Central memory CD4-positive, alpha-beta T cell (primary cell): Measurements from ENCODE around the gene TNPO2.
A peak's percentile ranks its signal among the peaks of the same experiment; 100 is the strongest.

ENCODE experiments used
- DNase-seq: peaks from one replicate; pipeline ENCODE4 v3.0.0; 2022
- total RNA-seq, 3 experiments: gene quantifications; one replicate each; lab custom pipeline; 2026; lab: John Stamatoyannopoulos, UW

TNPO2 gene
- 70.0 to 263 (median 79.5) reads per million in 3 experiments for total RNA-seq

DNA sequence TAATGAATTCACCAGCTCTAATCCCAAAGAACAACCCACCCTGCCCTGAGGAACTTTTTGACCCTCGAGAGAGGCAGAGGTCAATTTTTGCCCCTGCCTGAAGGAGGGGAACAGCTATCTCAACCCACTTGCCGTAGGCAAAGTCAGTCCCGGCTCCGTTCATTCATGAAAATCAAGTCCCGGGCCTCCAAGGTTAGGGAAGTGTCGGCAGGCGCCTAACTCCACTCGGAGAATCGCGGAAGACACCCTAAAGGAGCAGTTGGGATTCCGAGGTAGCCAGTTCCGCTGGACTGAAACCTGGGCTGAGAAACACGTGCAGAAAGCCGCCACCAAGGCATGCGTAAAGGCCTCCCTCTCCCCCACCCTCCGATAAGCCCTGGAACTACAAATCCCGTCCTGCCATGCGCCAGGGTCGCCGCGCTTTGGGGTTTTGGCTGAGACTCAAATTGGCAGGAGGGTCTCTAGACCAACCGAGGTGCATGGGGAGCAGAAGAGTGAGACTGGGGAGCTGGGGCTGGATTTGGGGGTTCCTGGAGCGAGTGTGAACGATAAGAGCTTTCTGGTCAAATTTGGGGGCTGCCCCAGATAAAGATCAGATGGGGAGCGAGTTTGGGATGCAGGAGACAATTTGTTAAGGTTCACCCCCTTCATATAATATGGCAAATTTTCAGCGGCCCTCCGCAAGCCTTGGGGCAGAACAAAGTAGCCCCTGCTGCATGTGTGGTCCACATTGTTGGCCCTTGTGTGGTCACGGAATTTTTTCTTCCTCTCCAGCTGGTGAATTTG lies at the start of gene TNPO2:
Gene TNPO2 (minus strand): TSS at position 292 of the 786 bp plus-strand sequence. CDS start 2,955 bp downstream, outside the sequence.
- peak; percentile 56 for DNase-seq

DNA sequence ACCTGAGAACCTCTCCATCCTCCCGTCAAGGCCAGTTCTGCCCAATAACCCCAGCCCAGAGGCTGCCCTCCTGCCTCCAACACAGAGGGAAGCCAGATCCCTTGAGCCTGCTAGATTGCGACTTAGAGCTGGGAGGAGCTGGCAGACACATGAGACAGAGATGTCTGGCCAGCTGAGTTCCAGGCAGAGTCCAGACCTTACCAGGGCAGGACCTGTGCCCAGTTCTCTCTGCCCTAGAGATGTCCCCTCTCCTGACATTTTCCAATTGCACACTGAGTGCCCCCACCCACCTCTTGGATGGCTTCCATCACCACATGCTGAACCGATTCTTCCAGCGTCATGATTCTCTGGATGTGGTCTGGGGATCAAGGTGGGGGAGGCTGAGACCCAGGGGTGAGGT lies 48.6 kb upstream of the TNPO2 start:
- no peak for DNase-seq

- DNase-seq, result no peak
Measured at GRCh38 chr19:12770922-12771321, 47.2 kb upstream of the TNPO2 start.

DNA sequence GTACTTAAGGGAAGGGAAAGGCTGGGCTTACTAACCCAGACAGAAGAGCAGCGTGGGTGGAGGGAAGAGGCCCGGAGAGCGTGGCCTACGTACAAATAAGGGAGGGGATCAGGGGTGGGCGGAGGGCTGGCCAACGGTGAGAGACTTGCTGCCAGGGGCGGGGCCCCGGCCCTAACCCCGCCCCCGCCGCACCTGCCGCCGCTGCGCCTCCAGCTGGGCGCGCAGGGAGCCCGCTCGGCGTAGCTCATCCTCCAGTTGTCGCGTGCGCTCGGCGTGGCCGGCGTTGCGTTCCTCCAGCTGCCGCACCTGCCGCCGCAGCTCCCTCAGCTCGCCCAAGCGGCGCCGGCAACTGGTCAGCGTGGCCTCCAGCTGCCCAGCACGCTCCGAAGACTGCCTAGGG lies 46.0 kb upstream of the TNPO2 start:
- peak; percentile 57 for DNase-seq

DNA sequence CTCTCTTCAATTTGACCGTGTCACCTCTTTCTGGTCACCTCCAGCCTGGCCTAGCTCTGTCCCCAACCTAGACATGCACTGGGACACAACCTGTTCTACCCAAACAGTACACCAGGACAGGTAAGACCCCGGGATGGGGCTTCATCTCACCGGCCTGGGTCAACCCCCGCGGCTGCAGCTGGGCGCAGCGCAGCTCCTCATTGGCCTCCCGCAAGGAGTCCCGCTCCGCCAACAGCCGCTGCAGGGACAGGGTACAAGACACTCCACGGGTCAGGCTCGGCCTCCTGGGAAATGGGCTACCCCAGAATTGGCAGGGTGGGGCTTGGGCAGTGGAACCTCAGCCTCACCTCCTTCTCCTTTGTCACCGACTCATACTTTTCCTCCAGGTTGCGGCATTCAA lies 43.9 kb upstream of the TNPO2 start:
- no peak for DNase-seq

DNA sequence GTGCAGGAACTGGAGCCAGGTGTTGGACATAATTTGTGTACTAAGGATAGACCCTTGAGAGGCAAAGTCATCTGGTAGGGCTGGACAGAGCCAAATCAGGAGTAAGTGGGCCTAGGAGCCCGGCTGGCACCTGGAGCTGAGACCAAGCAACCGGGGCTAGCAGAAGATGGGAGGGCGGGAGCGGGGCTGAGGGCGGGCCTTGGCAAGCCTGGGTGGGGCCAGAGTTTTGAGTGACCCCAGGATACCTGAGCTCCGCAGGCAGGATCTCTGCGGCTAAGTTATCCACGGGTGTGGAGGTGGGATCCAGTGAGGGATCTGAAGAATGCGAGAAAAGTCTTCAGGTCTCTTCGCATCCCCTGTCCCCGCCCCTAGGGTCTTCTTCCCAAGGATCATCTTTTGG lies 43.4 kb upstream of the TNPO2 start:
- DNase-seq, result no peak

DNA sequence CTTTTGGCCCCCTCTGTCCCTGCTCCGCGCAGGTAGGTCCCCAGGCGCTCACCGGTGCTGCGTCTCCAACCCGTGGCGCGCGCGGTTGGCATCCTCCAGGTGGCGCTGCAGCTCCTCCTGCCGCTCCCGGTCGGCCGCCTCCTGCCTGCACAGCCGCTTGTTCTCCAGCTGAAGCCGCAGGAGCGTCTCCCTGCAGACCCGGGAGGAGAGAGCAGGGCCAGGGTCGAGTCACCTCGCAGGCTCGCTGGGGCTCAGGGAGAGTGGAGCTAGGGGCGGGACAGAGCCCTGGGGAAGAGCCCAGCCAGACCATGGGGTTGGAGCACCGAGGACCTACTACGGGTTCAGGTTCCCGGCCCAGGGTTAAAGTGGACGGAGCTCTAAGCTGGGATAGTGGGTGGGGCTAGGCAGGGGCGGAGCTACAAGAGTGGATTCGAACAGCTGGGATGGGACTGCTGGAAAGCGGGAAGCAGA lies 42.4 kb upstream of the TNPO2 start:
- peak; percentile 76 for DNase-seq

DNA sequence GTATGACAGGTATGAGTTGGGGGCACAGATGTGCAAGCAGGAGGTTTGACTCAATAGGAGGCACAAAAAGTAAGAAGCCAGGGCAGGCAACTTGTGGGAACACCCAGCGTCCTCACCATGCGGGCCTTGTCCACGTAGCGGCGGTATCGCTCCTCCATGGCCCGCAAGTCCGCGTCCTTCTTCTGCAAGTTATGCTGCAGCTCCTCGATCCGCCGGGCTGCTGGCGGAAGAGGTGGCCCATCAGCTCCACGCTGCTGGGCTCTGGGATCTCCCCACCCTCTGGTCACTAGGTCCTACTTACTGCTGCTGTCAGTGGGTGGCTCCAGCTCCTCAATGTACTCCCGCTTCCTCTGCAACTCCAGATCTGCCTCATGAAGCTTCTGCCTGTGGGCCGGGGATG lies 41.0 kb upstream of the TNPO2 start:
- DNase-seq, result no peak

DNA sequence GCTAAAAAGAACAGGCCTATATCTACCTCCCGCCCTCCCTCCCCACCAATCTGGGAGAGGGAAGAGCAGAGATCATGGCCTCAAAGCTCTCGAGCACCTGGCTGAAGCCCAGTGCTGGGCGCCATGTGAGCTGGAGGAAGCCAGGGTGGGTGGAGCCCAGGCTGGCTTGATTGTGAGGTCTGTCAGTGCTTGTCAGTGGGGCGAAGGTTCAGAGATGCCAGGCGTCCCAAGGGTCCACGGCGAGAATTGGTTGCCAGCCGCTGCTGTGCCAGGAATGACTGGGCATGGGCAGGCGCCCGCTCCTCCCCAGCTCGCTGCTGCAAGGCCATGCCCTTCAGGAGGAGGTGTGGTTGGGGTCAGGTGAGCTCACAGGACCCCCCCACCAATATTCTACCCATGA lies 39.4 kb upstream of the TNPO2 start:
- DNase-seq, result no peak

DNA sequence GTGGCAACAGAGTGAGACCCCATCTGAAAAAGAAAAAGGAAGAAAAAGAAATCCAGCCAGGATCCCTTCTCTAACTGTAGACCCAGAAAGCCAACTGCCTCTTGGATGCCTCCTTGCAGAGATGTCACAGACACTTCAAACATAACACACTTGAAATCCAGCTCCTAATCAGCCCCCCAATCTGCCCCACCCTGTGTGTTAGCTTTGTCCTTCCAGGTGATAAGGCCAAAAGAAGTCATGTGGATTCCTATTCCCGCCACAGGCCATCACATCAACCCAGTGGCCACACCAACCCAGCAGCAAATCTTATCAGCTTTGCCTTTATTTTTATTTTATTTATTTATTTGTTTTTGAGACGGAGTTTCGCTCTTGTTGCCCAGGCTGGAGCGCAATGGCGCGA lies 36.0 kb upstream of the TNPO2 start:
- DNase-seq, result no peak

GRCh38 chr19:12757544-12758274 lies 34.0 kb upstream of the TNPO2 start:
- peak; percentile 49 for DNase-seq

- DNase-seq, result no peak
Measured at GRCh38 chr19:12756150-12756883, 32.6 kb upstream of the TNPO2 start.

DNA sequence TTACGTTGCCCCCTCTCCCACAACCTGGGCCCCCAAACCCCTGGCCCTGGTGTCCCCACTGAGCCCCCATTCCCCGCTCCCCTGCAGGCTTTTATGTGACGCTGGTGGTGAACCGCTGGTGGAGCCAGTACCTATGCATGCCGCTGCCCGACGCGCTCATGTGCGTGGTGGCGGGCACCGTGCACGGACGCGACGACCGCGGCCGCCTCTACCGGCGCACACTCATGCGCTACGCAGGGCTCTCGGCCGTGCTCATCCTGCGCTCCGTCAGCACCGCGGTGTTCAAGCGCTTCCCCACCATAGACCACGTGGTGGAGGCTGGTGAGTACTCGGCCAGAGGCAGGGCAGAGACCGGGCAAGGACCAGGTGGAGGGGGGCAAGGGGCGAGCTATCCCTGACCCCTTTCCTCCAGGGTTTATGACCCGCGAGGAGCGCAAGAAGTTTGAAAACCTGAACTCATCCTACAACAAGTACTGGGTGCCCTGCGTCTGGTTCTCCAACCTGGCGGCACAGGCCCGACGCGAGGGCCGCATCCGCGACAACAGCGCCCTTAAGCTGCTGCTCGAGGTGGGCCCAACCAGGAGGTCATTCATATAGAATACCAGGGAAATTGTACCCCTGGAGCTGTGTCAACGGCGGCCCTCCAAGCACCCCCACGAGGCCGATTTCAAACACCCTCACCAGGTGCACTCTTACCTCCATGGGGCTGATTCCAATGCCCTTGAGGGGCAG lies 30.9 kb upstream of the TNPO2 start:
- DNase-seq, result no peak

- DNase-seq, result no peak
Measured at GRCh38 chr19:12752056-12752781, 28.5 kb upstream of the TNPO2 start.

DNA sequence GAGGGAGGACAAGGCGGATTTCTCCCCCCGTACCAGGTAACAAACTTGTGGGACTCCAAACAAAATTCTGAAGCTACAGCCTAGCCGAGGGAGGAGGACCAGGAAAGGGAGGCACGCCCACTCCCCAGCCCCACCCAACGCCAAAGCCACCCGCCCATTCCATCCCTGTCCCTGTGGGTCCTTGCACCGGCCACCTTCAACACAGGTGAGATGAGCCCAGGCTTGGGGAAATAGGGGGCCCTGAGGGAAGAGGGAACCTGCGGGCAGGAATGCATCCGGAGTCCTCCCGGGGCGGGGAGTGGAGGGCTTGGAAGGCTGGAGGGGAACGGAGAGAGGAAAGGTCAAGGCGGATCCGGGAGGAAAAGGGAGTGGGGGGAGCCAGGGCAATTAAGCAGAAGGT lies 27.9 kb upstream of the TNPO2 start, which contains the start of gene BEST2:
Gene BEST2 (plus strand): TSS at position 157 of the 400 bp plus-strand sequence. CDS start 802 bp downstream, outside the sequence.
- no peak for DNase-seq

- DNase-seq, result no peak
Measured at GRCh38 chr19:12750851-12751250, 27.1 kb upstream of the TNPO2 start.

GRCh38 chr19:12749938-12750521 lies 26.3 kb upstream of the TNPO2 start:
- DNase-seq, result no peak

GRCh38 chr19:12748489-12748888 lies 24.8 kb upstream of the TNPO2 start:
- DNase-seq, result no peak

GRCh38 chr19:12745166-12745897 lies 21.6 kb upstream of the TNPO2 start:
- no peak for DNase-seq

- DNase-seq, result no peak
Measured at GRCh38 chr19:12737835-12738351, 14.2 kb upstream of the TNPO2 start.
